ENCODE results near the gene CD52. TPM values are rescaled to one million over a fixed set of nuclear protein-coding genes. Genes with fewer than 3 reads are reported as not detected.

Gene CD52
- total and polyA plus RNA-seq, 2 of the 4 experiments (the other 2 are of a cell fraction), result 1.6 TPM; not detected in 1

- Histone ChIP-seq H3K4me3 (ENCODE audit: insufficient read depth, low read depth, low read length) (no peak overlapping the region), H2BK15ac (ENCODE audit: low read depth, low read length) (no peak overlapping the region), H3K9me1 (ENCODE audit: insufficient read depth, low read length) (no peaks in the 10 kb centered on the region), H4K8ac (ENCODE audit: low read depth in 2 of 2, low read length in 2 of 2) (no peak overlapping the region), H3K56ac (ENCODE audit: extremely low read depth, insufficient read depth, low read length) (no peak overlapping the region), H3K14ac (replicated peaks; ENCODE audit: low read depth, low read length) (no peak overlapping the region), H3K18ac (ENCODE audit: low read depth, low read length) (no peak overlapping the region), H3K27ac (ENCODE audit: insufficient read depth, low read length) (no peak overlapping the region), H3K4ac (ENCODE audit: low read depth, low read length) (no peak overlapping the region), H3K4me1 (ENCODE audit: control insufficient read depth, insufficient read depth, low read length) (peaks cover 3% of the 10 kb centered on the region), H4K20me1 (ENCODE audit: insufficient read depth, low read length) (no peaks in the 10 kb centered on the region), H3K4me2 (ENCODE audit: low read depth, low read length) (no peak overlapping the region), H3K36me3 (ENCODE audit: control insufficient read depth, insufficient read depth, low read length) (no peaks in the 10 kb centered on the region), H2BK5ac (ENCODE audit: low read depth, low read length, poor library complexity, severe bottlenecking) (no peak overlapping the region), H2BK120ac (ENCODE audit: low read depth, low read length) (no peak overlapping the region), H3K23ac (ENCODE audit: low read depth, low read length) (no peak overlapping the region), H2AFZ (replicated peaks; ENCODE audit: low read length, poor library complexity) (no peak overlapping the region), H2BK20ac (ENCODE audit: low read depth, low read length) (no peak overlapping the region), H2AK5ac (ENCODE audit: low read depth, low read length) (no peak overlapping the region), H3K27me3 (ENCODE audit: control insufficient read depth, insufficient read depth, low read length) (peaks cover 12% of the 10 kb centered on the region), H3K9me3 (ENCODE audit: control insufficient read depth, insufficient read depth, low read length) (no peaks in the 10 kb centered on the region), H3K9ac (ENCODE audit: low read depth, low read length) (no peak overlapping the region), H4K91ac (ENCODE audit: insufficient read depth, low read depth, low read length) (no peak overlapping the region), H4K5ac (ENCODE audit: low read depth, low read length) (no peak overlapping the region), H2AK9ac (replicated peaks; ENCODE audit: low read depth, low read length, poor library complexity) (no peak overlapping the region), H3K79me1 (ENCODE audit: low read depth in 1 of 2, low read length in 2 of 2) (no peaks in the 10 kb centered on the region)
- no TSS peak for BruUV-seq (replicated peaks)
- dilution Hi-C loops (cut with HindIII; ENCODE audit: low sequenced_read_pairs, unreplicated experiment), result no loop called here
- intact Hi-C loops (cut with micrococcal nuclease), result no loop called here
- ATAC-seq (ENCODE audit: low read depth) (no peak), DNase-seq (no peak)
- no CpG with 5 or more reads among the region's 2 CpGs for WGBS, 2 experiments (ENCODE audit: extremely low coverage in 2 of 2, insufficient read length in 1 of 2)
- ChIA-PET POLR2A (ENCODE audit: unreplicated experiment) (no interaction called here), CTCF (interaction anchor here (2.8 kb wide), 1 partner anchor 48 kb away, joined by 18 read pairs; no protein-coding TSS in a partner anchor)
- no peak for TF ChIP-seq FOS (IDR thresholded peaks at IDR 0.05; ENCODE audit: low read depth, low read length)
- in situ Hi-C loops (cut with MboI; ENCODE audit: low sequenced_read_pairs), result no loop called here
These were observed 5.6 kb downstream of the CD52 start for GRCh38 chr1:26323382-26323781.
